Chondrocyte (in vitro differentiated cells): ENCODE data around the gene CWC27. TPM values are rescaled to one million over a fixed set of nuclear protein-coding genes. Genes with fewer than 3 reads are reported as not detected.

ENCODE experiments used
- DNase-seq: peaks from one replicate; pipeline ENCODE4 v3.0.0; 2021; ENCODE audit warnings: mixed read lengths, low spot score
- H3K27ac Mint-ChIP-seq: one replicate; pipeline ENCODE4 v1.8.0; 2021; ENCODE audit warnings: mild to moderate bottlenecking, moderate library complexity, mixed read lengths; ENCODE audit not compliant: unreplicated experiment
- H3K27me3 Mint-ChIP-seq: 2 replicates; pipeline ENCODE4 v1.8.0; 2021; ENCODE audit warnings: low read depth, mixed read lengths
- H3K36me3 Mint-ChIP-seq: 2 replicates; pipeline ENCODE4 v1.8.0; 2021; ENCODE audit warnings: low read depth, mixed read lengths
- H3K4me1 Mint-ChIP-seq: 2 replicates; pipeline ENCODE4 v1.8.0; 2021; ENCODE audit warnings: low read depth, mild to moderate bottlenecking, mixed read lengths
- H3K4me3 Mint-ChIP-seq: one replicate; pipeline ENCODE4 v1.8.0; 2021; ENCODE audit warnings: mild to moderate bottlenecking, moderate library complexity, mixed read lengths; ENCODE audit not compliant: unreplicated experiment
- H3K9me3 Mint-ChIP-seq: 2 replicates; pipeline ENCODE4 v1.8.0; 2021; ENCODE audit warnings: low read depth, mixed read lengths
- total RNA-seq: library from RNA; stranded (reverse); gene quantifications from 3 replicates; pipeline ENCODE4 v1.2.1, GENCODE V29; 2021
- TF ChIP-seq, protein P1 (sequence below): fragments of 200-600 bp; sonication (generic); IDR thresholded peaks from 2 replicates; pipeline ENCODE4 v1.5.0; 2021; ENCODE audit warnings: antibody characterized with exemption, mild to moderate bottlenecking, moderate library complexity

The CWC27 gene
- total RNA-seq, 1 donor from 2014 or later = 19.5 TPM

DNA sequence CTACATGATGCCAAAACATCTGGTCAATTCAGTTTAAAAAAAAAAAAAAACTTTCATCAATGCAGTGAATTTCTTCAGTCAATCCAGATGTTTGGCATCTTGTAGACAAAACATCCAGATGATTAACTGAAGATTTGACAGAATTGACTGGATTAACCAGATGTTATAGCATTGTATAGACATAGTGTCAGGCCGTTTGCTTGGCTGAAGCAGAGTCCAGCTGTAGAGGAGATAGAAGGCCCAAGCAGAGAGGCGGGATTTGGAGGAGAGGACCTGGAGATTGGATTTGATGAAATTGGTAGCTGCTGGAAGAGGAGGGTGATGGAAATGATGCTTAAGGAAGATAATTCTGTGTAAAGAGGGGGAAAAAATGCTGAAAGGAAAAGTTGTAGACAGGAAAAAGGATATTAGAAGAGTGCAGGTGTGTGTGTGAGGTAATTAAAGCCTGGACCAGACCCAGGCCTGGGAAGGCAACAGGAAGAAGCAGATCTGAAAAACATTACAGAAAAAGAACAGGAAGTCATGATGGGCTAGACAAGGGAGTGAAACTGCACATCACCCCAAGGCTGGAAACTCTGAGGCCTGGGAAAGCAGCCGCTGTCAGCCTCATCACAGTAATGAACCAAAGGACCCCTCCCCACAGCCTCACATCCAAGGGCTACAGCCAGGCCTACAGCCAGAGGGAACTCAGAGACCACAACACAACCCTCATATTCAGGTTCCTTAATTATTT lies 258.3 kb downstream of the CWC27 start:
- no peaks in the 10 kb centered on the region for H3K36me3 Mint-ChIP-seq
- H3K27me3 Mint-ChIP-seq = no peaks in the 10 kb centered on the region
- TF ChIP-seq, protein P1, sequence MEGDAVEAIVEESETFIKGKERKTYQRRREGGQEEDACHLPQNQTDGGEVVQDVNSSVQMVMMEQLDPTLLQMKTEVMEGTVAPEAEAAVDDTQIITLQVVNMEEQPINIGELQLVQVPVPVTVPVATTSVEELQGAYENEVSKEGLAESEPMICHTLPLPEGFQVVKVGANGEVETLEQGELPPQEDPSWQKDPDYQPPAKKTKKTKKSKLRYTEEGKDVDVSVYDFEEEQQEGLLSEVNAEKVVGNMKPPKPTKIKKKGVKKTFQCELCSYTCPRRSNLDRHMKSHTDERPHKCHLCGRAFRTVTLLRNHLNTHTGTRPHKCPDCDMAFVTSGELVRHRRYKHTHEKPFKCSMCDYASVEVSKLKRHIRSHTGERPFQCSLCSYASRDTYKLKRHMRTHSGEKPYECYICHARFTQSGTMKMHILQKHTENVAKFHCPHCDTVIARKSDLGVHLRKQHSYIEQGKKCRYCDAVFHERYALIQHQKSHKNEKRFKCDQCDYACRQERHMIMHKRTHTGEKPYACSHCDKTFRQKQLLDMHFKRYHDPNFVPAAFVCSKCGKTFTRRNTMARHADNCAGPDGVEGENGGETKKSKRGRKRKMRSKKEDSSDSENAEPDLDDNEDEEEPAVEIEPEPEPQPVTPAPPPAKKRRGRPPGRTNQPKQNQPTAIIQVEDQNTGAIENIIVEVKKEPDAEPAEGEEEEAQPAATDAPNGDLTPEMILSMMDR = no peak
- H3K4me1 Mint-ChIP-seq = peaks cover 5% of the 10 kb centered on the region
- no peak for DNase-seq
- no peak overlapping the region for H3K27ac Mint-ChIP-seq
- no peak overlapping the region for H3K4me3 Mint-ChIP-seq
- H3K9me3 Mint-ChIP-seq = no peaks in the 10 kb centered on the region

DNA sequence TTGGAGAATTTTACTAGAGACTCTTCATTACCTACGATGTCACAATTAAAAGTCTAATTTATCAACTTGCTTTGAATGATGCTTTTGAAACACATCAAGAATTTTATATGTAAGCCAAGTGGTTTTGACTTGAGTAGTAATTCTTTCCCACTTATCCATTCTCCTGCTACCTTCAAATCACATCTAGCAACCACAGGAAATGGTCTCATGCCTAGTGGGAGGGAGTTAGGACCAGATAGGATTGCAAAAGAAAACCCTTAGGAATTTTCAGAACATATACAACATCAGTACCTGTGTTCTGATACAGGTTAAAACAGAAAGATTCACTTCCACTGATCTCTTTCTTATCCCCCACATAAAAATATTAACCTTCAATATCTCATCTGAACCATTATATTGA lies 260.4 kb downstream of the CWC27 start:
- TF ChIP-seq, protein P1 = no peak
- Mint-ChIP-seq H3K27ac (no peak overlapping the region), H3K27me3 (no peaks in the 10 kb centered on the region), H3K36me3 (no peaks in the 10 kb centered on the region), H3K9me3 (no peaks in the 10 kb centered on the region), H3K4me3 (no peak overlapping the region), H3K4me1 (peaks cover 5% of the 10 kb centered on the region)
- DNase-seq = no peak

DNA sequence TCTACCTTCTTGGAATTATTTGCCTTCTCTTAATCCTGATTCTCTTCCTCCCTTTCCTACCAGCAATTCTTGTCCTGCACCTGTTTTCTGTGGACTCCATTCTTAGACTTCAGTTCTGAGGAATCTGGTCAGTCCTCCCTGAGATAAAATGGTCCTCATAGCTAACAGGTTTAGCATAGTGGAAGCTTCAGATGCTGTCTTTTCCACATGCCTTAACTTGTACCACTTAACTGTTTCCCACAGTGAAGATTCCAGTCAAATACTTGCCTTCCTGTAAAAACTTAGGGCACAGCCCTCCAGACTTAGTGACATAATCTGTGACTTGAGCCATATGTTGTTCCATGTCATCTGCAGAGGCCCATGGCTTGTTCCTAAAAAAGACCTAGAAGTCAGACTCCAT lies 261.3 kb downstream of the CWC27 start:
- DNase-seq = no peak
- Mint-ChIP-seq H3K36me3 (no peaks in the 10 kb centered on the region), H3K9me3 (no peaks in the 10 kb centered on the region), H3K27me3 (no peaks in the 10 kb centered on the region), H3K4me3 (no peak overlapping the region), H3K4me1 (peaks cover 4% of the 10 kb centered on the region), H3K27ac (no peak overlapping the region)
- TF ChIP-seq, protein P1 = no peak

DNA sequence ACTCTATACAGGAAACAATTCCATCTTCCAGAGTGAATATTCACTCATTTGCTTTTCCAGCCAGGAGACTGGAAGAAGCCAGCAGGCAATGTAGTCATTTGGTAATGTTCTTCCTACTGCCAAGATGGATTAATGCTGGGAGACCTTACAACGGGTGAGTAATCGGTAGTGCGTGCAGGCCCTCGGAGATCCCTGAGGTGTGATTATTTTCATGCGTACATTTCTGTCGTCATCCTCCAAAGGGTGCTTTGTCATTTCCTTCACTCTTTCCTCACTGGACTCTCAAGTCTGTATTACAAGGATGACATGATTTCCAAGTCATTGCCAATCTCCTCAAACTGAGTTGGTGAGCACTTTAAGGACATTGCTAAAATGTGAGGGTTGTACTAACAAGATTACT lies 263.5 kb downstream of the CWC27 start:
- Mint-ChIP-seq H3K36me3 (no peaks in the 10 kb centered on the region), H3K27me3 (no peaks in the 10 kb centered on the region), H3K27ac (no peak overlapping the region), H3K4me1 (peaks cover 20% of the 10 kb centered on the region), H3K4me3 (no peak overlapping the region), H3K9me3 (no peaks in the 10 kb centered on the region)
- TF ChIP-seq, protein P1 = no peak
- DNase-seq = no peak

DNA sequence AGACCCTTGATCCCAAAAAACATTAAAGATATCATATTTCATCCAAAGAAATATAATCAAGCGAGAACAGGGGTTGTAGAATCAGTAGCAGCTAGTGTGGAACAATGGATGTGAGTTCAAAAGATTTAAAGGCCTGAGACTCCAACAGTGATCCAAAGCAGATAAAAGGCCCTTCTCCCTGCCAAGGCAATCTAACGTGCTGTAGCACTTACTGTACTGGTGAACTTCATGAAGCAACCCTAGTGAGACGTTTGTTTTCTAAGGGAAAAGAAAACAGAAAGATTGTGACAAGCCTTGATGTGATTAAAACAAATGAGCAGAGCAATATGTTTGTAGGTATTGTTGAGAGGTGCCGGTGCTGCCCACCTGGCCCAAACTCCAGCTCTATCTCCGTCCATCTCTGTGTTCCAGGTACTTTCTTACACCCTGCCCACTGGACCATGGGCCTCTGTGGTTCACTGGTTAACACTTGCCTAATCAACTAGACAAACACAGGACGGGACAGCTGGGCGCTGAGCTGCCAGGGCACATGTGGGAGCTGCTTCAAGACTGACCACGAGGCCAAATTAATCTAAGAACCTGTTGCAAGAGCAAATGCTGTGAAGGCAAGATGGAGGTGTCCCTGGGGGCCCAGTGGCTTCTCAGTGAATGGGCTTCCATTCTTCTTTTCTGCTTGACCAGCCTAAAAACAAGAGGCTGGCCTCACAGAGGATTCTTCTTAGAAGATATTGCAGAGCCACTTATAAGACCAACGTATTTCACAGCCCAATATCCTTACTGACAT lies 265.5 kb downstream of the CWC27 start:
- no peak overlapping the region for H3K27ac Mint-ChIP-seq
- H3K4me3 Mint-ChIP-seq = peak overlapping the region; percentile 13
- DNase-seq = no peak
- no peaks in the 10 kb centered on the region for H3K27me3 Mint-ChIP-seq
- no peaks in the 10 kb centered on the region for H3K36me3 Mint-ChIP-seq
- peaks cover 36% of the 10 kb centered on the region for H3K4me1 Mint-ChIP-seq
- TF ChIP-seq, protein P1 = no peak
- H3K9me3 Mint-ChIP-seq = no peaks in the 10 kb centered on the region
